DOHH2 (cell line): ENCODE measurements around the gene RGS3.

Experiments used
- CTCF ChIP-seq: fragments of 200-600 bp; sonication (generic); IDR thresholded peaks from one replicate; pipeline ENCODE4 v1.5.1; 2014; ENCODE audit warnings: antibody characterized with exemption, mild to moderate bottlenecking, low read depth, low read length; ENCODE audit not compliant: poor library complexity, severe bottlenecking
- EZH2phosphoT487 ChIP-seq: fragments of 200-600 bp; sonication (generic); IDR thresholded peaks from 2 replicates; pipeline ENCODE4 v1.6.1; 2017; ENCODE audit warnings: borderline replicate concordance, mild to moderate bottlenecking, antibody characterized with exemption, low read length, moderate library complexity, mixed read lengths

- TF ChIP-seq CTCF (no peak), EZH2phosphoT487 (no peak)
Observed at GRCh38 chr9:113585085-113585442, 121.5 kb downstream of the RGS3 start.
